Suprapubic skin (tissue), 4 donors: ENCODE results near the gene AMPD3. TPM values are rescaled to one million over a fixed set of nuclear protein-coding genes. Genes with fewer than 3 reads are reported as not detected.

Experiments used
- DNase-seq, 2 donors: peaks; one replicate each; pipeline ENCODE4 v3.0.0-alpha.2; 2019; ENCODE audit warnings: low spot score in 2 of 2
- H3K27ac ChIP-seq: fragments of 200-600 bp; sonication (generic); one replicate; pipeline ENCODE4 v1.5.1; 2019
- H3K27me3 ChIP-seq: fragments of 200-600 bp; sonication (generic); one replicate; pipeline ENCODE4 v1.5.1; 2019
- H3K36me3 ChIP-seq: fragments of 200-600 bp; sonication (generic); one replicate; pipeline ENCODE4 v1.5.1; 2019
- H3K4me1 ChIP-seq: fragments of 200-600 bp; sonication (generic); one replicate; pipeline ENCODE4 v1.5.1; 2019
- H3K4me3 ChIP-seq: fragments of 200-600 bp; sonication (generic); one replicate; pipeline ENCODE4 v1.5.1; 2019; ENCODE audit warnings: mild to moderate bottlenecking
- H3K9me3 ChIP-seq: fragments of 200-600 bp; sonication (generic); one replicate; pipeline ENCODE4 v1.5.1; 2019
- CTCF ChIP-seq, 2 donors: fragments of 200-600 bp in 1 of 2; fragments of 450-650 bp in 1 of 2; sonication (generic) in 1 of 2; IDR thresholded peaks; one replicate each; pipeline ENCODE4 v1.5.1; 2016 to 2019; ENCODE audit warnings: antibody characterized with exemption in 2 of 2, mild to moderate bottlenecking in 1 of 2, moderate library complexity in 1 of 2
- EP300 ChIP-seq: sonication (generic); formaldehyde crosslinking; IDR thresholded peaks from one replicate; pipeline ENCODE4 v1.6.1; 2017; ENCODE audit warnings: antibody characterized with exemption
- POLR2A ChIP-seq, 2 donors: fragments of 450-650 bp; IDR thresholded peaks; one replicate each; pipeline ENCODE4 v1.6.1; 2017; ENCODE audit warnings: antibody characterized with exemption in 2 of 2, mild to moderate bottlenecking in 2 of 2, moderate library complexity in 2 of 2
- POLR2AphosphoS5 ChIP-seq, 3 donors: sonication (generic); formaldehyde crosslinking; IDR thresholded peaks; one replicate each; pipeline ENCODE4 v1.6.1; 2017; ENCODE audit warnings: antibody characterized with exemption in 3 of 3
- WGBS: methylation state at CpG from one replicate; pipeline ENCODE4 v1.1.5; 2018; 5-methylcytosine and 5-hydroxymethylcytosine counted together
- total RNA-seq, 4 donors: library from RNA; depleted of rRNA; stranded (reverse); fragments of >200 nt; gene quantifications; one replicate each; pipeline ENCODE4 v1.1.0, GENCODE V29; 2016

Gene AMPD3
- total RNA-seq, 4 donors from 2014 or later: 23.5 to 51.7 (median 27.4) TPM

- 85% methylated on average over 6 of the region's 6 CpGs for WGBS
- DNase-seq: no peak
Observed at GRCh38 chr11:10439924-10440323, 15.1 kb upstream of the AMPD3 start.

GRCh38 chr11:10440401-10440800, 14.7 kb upstream of the AMPD3 start:
- H3K4me1 ChIP-seq: no peaks in the 10 kb centered on the region
- no peaks in the 10 kb centered on the region for H3K27me3 ChIP-seq
- H3K4me3 ChIP-seq: no peak overlapping the region
- TF ChIP-seq CTCF (IDR thresholded peaks at IDR 0.05) (no peak), POLR2AphosphoS5 (IDR thresholded peaks at IDR 0.05) (no peak), EP300 (no peak), POLR2A (IDR thresholded peaks at IDR 0.05) (no peak)
- no peak overlapping the region for H3K27ac ChIP-seq
- DNase-seq: no peak
- no peaks in the 10 kb centered on the region for H3K36me3 ChIP-seq
- H3K9me3 ChIP-seq: no peaks in the 10 kb centered on the region

More at GRCh38 chr11:10439924-10440323, 15.1 kb upstream of the AMPD3 start:
- H3K36me3 ChIP-seq: no peaks in the 10 kb centered on the region
- no peaks in the 10 kb centered on the region for H3K4me1 ChIP-seq
- TF ChIP-seq POLR2AphosphoS5 (IDR thresholded peaks at IDR 0.05) (no peak), POLR2A (IDR thresholded peaks at IDR 0.05) (no peak), EP300 (no peak), CTCF (IDR thresholded peaks at IDR 0.05) (no peak)
- H3K4me3 ChIP-seq: no peak overlapping the region
- H3K27me3 ChIP-seq: no peaks in the 10 kb centered on the region
- H3K9me3 ChIP-seq: no peaks in the 10 kb centered on the region
- no peak overlapping the region for H3K27ac ChIP-seq

GRCh38 chr11:10441091-10441490, 14.0 kb upstream of the AMPD3 start:
- 92% methylated on average over 4 of the region's 4 CpGs for WGBS
- Histone ChIP-seq H3K36me3 (no peaks in the 10 kb centered on the region), H3K9me3 (no peaks in the 10 kb centered on the region), H3K27me3 (no peaks in the 10 kb centered on the region), H3K4me1 (no peaks in the 10 kb centered on the region), H3K4me3 (no peak overlapping the region), H3K27ac (no peak overlapping the region)
- no peak for DNase-seq
- TF ChIP-seq POLR2AphosphoS5 (IDR thresholded peaks at IDR 0.05): no peak
- TF ChIP-seq EP300: no peak
- TF ChIP-seq POLR2A (IDR thresholded peaks at IDR 0.05): no peak
- TF ChIP-seq CTCF (IDR thresholded peaks at IDR 0.05): no peak

- Histone ChIP-seq H3K36me3 (no peaks in the 10 kb centered on the region), H3K9me3 (no peaks in the 10 kb centered on the region), H3K27ac (no peak overlapping the region), H3K4me3 (no peak overlapping the region), H3K27me3 (peaks cover 2% of the 10 kb centered on the region), H3K4me1 (no peaks in the 10 kb centered on the region)
- DNase-seq: no peak
- TF ChIP-seq POLR2AphosphoS5 (IDR thresholded peaks at IDR 0.05) (no peak), EP300 (no peak), CTCF (IDR thresholded peaks at IDR 0.05) (no peak), POLR2A (IDR thresholded peaks at IDR 0.05) (no peak)
- WGBS: 83% methylated on average over 8 of the region's 8 CpGs
Observed at GRCh38 chr11:10441652-10442503, 13.2 kb upstream of the AMPD3 start.

GRCh38 chr11:10443152-10443551, 11.9 kb upstream of the AMPD3 start:
- Histone ChIP-seq H3K4me3 (no peak overlapping the region), H3K9me3 (no peaks in the 10 kb centered on the region), H3K4me1 (no peaks in the 10 kb centered on the region), H3K27me3 (peaks cover 2% of the 10 kb centered on the region), H3K36me3 (no peaks in the 10 kb centered on the region), H3K27ac (no peak overlapping the region)
- TF ChIP-seq CTCF (IDR thresholded peaks at IDR 0.05) (no peak), POLR2A (IDR thresholded peaks at IDR 0.05) (no peak), EP300 (no peak), POLR2AphosphoS5 (IDR thresholded peaks at IDR 0.05) (no peak)
- DNase-seq: no peak
- 92% methylated on average over 7 of the region's 7 CpGs for WGBS
